Measurements from ENCODE around the gene SLC44A2.

- TF ChIP-seq SIN3A (IDR thresholded peaks at IDR 0.05; ENCODE audit: borderline replicate concordance, insufficient read depth, low read depth, low read length) = no peak
- TF ChIP-seq, protein P1, sequence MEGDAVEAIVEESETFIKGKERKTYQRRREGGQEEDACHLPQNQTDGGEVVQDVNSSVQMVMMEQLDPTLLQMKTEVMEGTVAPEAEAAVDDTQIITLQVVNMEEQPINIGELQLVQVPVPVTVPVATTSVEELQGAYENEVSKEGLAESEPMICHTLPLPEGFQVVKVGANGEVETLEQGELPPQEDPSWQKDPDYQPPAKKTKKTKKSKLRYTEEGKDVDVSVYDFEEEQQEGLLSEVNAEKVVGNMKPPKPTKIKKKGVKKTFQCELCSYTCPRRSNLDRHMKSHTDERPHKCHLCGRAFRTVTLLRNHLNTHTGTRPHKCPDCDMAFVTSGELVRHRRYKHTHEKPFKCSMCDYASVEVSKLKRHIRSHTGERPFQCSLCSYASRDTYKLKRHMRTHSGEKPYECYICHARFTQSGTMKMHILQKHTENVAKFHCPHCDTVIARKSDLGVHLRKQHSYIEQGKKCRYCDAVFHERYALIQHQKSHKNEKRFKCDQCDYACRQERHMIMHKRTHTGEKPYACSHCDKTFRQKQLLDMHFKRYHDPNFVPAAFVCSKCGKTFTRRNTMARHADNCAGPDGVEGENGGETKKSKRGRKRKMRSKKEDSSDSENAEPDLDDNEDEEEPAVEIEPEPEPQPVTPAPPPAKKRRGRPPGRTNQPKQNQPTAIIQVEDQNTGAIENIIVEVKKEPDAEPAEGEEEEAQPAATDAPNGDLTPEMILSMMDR (IDR thresholded peaks at IDR 0.05) = no peak
- TF ChIP-seq POLR2AphosphoS5 (IDR thresholded peaks at IDR 0.05; ENCODE audit: low read depth, low read length) = no peak
- TF ChIP-seq, protein P2, sequence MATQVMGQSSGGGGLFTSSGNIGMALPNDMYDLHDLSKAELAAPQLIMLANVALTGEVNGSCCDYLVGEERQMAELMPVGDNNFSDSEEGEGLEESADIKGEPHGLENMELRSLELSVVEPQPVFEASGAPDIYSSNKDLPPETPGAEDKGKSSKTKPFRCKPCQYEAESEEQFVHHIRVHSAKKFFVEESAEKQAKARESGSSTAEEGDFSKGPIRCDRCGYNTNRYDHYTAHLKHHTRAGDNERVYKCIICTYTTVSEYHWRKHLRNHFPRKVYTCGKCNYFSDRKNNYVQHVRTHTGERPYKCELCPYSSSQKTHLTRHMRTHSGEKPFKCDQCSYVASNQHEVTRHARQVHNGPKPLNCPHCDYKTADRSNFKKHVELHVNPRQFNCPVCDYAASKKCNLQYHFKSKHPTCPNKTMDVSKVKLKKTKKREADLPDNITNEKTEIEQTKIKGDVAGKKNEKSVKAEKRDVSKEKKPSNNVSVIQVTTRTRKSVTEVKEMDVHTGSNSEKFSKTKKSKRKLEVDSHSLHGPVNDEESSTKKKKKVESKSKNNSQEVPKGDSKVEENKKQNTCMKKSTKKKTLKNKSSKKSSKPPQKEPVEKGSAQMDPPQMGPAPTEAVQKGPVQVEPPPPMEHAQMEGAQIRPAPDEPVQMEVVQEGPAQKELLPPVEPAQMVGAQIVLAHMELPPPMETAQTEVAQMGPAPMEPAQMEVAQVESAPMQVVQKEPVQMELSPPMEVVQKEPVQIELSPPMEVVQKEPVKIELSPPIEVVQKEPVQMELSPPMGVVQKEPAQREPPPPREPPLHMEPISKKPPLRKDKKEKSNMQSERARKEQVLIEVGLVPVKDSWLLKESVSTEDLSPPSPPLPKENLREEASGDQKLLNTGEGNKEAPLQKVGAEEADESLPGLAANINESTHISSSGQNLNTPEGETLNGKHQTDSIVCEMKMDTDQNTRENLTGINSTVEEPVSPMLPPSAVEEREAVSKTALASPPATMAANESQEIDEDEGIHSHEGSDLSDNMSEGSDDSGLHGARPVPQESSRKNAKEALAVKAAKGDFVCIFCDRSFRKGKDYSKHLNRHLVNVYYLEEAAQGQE (IDR thresholded peaks at IDR 0.05; ENCODE audit: insufficient read depth in 1 of 2, low read depth in 2 of 2, low read length in 1 of 2) = no peak
- TF ChIP-seq TCF7L2 (IDR thresholded peaks at IDR 0.05; ENCODE audit: low read depth, low read length) = no peak
These were observed 62.4 kb downstream of the SLC44A2 start for GRCh38 chr19:10687518-10688288.
